Endothelial cell of umbilical vein (primary cell): ENCODE results near the gene CANT1. TPM values are rescaled to one million over a fixed set of nuclear protein-coding genes. Genes with fewer than 3 reads are reported as not detected.

Experiments
- BruUV-seq: library from RNA; stranded (reverse); fragments of 400-500 nt; replicated peaks from 2 replicates; lab custom pipeline; 2021; lab: Mats Ljungman, UMichigan
- CTCF ChIA-PET: fragments of 300-600, 350-600 bp; sonication (Branson Sonifier 250); formaldehyde crosslinking; loops from one replicate; lab custom pipeline; 2021; ENCODE audit warnings: antibody characterized with exemption, inconsistent platforms; lab: Charles Lee
- POLR2A ChIA-PET: fragments of 300-600, 350-600 bp; sonication (Branson Sonifier 250); formaldehyde crosslinking; loops from one replicate; lab custom pipeline; 2021; ENCODE audit warnings: antibody characterized with exemption, inconsistent platforms; lab: Charles Lee
- DNase-seq: peaks from one replicate; pipeline ENCODE4 v3.0.0-alpha.2; 2011; ENCODE audit warnings: low read depth, low spot score
- FAIRE-seq: peaks from 2 replicates; lab custom pipeline; 2011; peaks lifted over from hg19 to GRCh38; lab: Jason Lieb, UNC
- H2AFZ ChIP-seq: 2 replicates; pipeline ENCODE4 v1.6.0; 2012; ENCODE audit warnings: low read depth, low read length, control low read depth, inconsistent platforms
- H3K27ac ChIP-seq: 2 replicates; pipeline ENCODE4 v1.5.1; 2011; ENCODE audit warnings: low read depth, mild to moderate bottlenecking, control low read depth, low read length, moderate library complexity; ENCODE audit not compliant: insufficient read depth
- H3K27me3 ChIP-seq, 2 experiments: 2 replicates each; pipeline versions ENCODE4 v1.6.0 to v1.6.1; 2011; ENCODE audit warnings: low read length in 2 of 2, mixed read lengths in 1 of 2; ENCODE audit not compliant: control insufficient read depth in 2 of 2, insufficient read depth in 2 of 2
- H3K36me3 ChIP-seq, 2 experiments: 2 replicates in 1 of 2; 3 replicates in 1 of 2; pipeline ENCODE4 v1.5.1; 2011; ENCODE audit warnings: low read length in 2 of 2, mild to moderate bottlenecking in 1 of 2, moderate library complexity in 1 of 2; ENCODE audit not compliant: control insufficient read depth in 2 of 2, insufficient read depth in 2 of 2; ENCODE audit errors: extremely low read depth in 1 of 2
- H3K4me1 ChIP-seq: 3 replicates; pipeline ENCODE4 v1.5.1; 2011; ENCODE audit warnings: mild to moderate bottlenecking, low read length; ENCODE audit not compliant: control insufficient read depth, insufficient read depth; ENCODE audit errors: extremely low read depth
- H3K4me2 ChIP-seq: 2 replicates; pipeline ENCODE4 v1.6.1; 2011; ENCODE audit warnings: low read length, control low read depth, mixed read lengths; ENCODE audit not compliant: insufficient read depth
- H3K4me3 ChIP-seq, 3 experiments: fragments of 200-600 bp in 1 of 3; sonication (generic), shearing (Covaris generic) in 1 of 3; replicated peaks in 1 of 3; 2 replicates each; pipeline ENCODE4 v1.5.1; 2011 to 2016; ENCODE audit warnings: control low read depth in 3 of 3, low read length in 3 of 3, mild to moderate bottlenecking in 2 of 3, inconsistent platforms in 1 of 3, low read depth in 1 of 3, moderate library complexity in 1 of 3; ENCODE audit not compliant: insufficient read depth in 1 of 3
- H3K79me2 ChIP-seq: 2 replicates; pipeline ENCODE4 v1.6.0; 2012; ENCODE audit warnings: low read length, inconsistent platforms; ENCODE audit not compliant: control insufficient read depth, insufficient read depth
- H3K9ac ChIP-seq: replicated peaks from 2 replicates; pipeline ENCODE3; 2011; ENCODE audit warnings: low read length, control low read depth; ENCODE audit not compliant: insufficient read depth; ENCODE audit errors: extremely low read depth
- H3K9me1 ChIP-seq: replicated peaks from 3 replicates; pipeline ENCODE4 v1.6.0; 2011; ENCODE audit warnings: mild to moderate bottlenecking, low read length; ENCODE audit not compliant: control insufficient read depth, insufficient read depth; ENCODE audit errors: extremely low read depth
- H3K9me3 ChIP-seq: replicated peaks from 2 replicates; pipeline ENCODE4 v1.5.1; 2012; ENCODE audit warnings: low read length, inconsistent platforms; ENCODE audit not compliant: control insufficient read depth, insufficient read depth
- H4K20me1 ChIP-seq: replicated peaks from 2 replicates; pipeline ENCODE3; 2011; ENCODE audit warnings: mild to moderate bottlenecking, low read length; ENCODE audit not compliant: control insufficient read depth, insufficient read depth; ENCODE audit errors: extremely low read depth
- CTCF ChIP-seq, 2 donors: IDR thresholded peaks; 1 replicate in 1 of 2; 2 replicates in 1 of 2; pipeline ENCODE4 v1.5.1; 2011; ENCODE audit warnings: low read length in 2 of 2, mild to moderate bottlenecking in 2 of 2, moderate library complexity in 2 of 2, control low read depth in 1 of 2, inconsistent platforms in 1 of 2, low read depth in 1 of 2; ENCODE audit not compliant: insufficient read depth in 1 of 2; ENCODE audit errors: extremely low read depth in 1 of 2
- EZH2 ChIP-seq: IDR thresholded peaks from 2 replicates; pipeline ENCODE4 v1.6.1; 2012; ENCODE audit warnings: borderline replicate concordance, low read depth, mild to moderate bottlenecking, moderate library complexity, low read length, inconsistent platforms; ENCODE audit not compliant: severe bottlenecking
- FOS ChIP-seq: IDR thresholded peaks from 2 replicates; pipeline ENCODE4 v1.6.1; 2011; ENCODE audit warnings: mild to moderate bottlenecking, low read length, moderate library complexity, borderline replicate concordance; ENCODE audit not compliant: insufficient read depth
- GATA2 ChIP-seq: IDR thresholded peaks from 2 replicates; pipeline ENCODE4 v1.7.0; 2011; ENCODE audit warnings: low read depth, mild to moderate bottlenecking, moderate library complexity, mixed read lengths, low read length; ENCODE audit not compliant: insufficient read length, insufficient read depth
- JUN ChIP-seq: IDR thresholded peaks from 2 replicates; pipeline ENCODE4 v1.6.1; 2011; ENCODE audit warnings: borderline replicate concordance, low read depth; ENCODE audit not compliant: insufficient read length, insufficient read depth
- MAX ChIP-seq: IDR thresholded peaks from 2 replicates; pipeline ENCODE4 v1.6.1; 2011; ENCODE audit not compliant: insufficient read depth, insufficient read length
- MYC ChIP-seq: IDR thresholded peaks from one replicate; pipeline ENCODE4 v1.6.1; 2011; ENCODE audit warnings: mild to moderate bottlenecking, low read depth, low read length
- POLR2A ChIP-seq: IDR thresholded peaks from 2 replicates; pipeline ENCODE4 v1.6.1; 2012; ENCODE audit warnings: low read depth, mild to moderate bottlenecking, control low read depth, low read length
- POLR2AphosphoS5 ChIP-seq: IDR thresholded peaks from 2 replicates; pipeline ENCODE4 v1.6.1; 2012; ENCODE audit warnings: low read depth, mild to moderate bottlenecking, control low read depth, low read length, moderate library complexity; ENCODE audit not compliant: insufficient read depth
- dilution Hi-C: fragments of 300-500 bp; cut with MboI; formaldehyde crosslinking; loops from one replicate; pipeline ENCODE4 v1.15.0; 2019; ENCODE audit warnings: low sequenced_read_pairs; ENCODE audit not compliant: extremely low pct_ligation_motif_present
- intact Hi-C: fragments of 100-400 bp; cut with micrococcal nuclease; formaldehyde crosslinking; loops from one replicate; pipeline ENCODE4 v1.10.0; 2022
- polyA plus RNA-seq, 4 experiments: library from polyadenylated mRNA; depleted of rRNA in 3 of 4; stranded (reverse) in 3 of 4; unstranded in 1 of 4; fragments of >200 nt; gene quantifications; 2 replicates each; pipeline versions ENCODE4 v1.2.1 to v1.2.3, GENCODE V29; 2011 to 2012; ENCODE audit warnings: missing spikeins in 1 of 4
- total RNA-seq: library from RNA; stranded (reverse); gene quantifications from 2 replicates; pipeline ENCODE4 v1.2.3, GENCODE V29; 2021

The CANT1 gene
- total and polyA plus RNA-seq, 2 donors (not counting 3 experiments of a cell fraction or from before 2014, with no cell fraction given), result 85.0 to 93.6 TPM

- no peak overlapping the region for H3K4me3 ChIP-seq
- intact Hi-C loops (no loop called here), dilution Hi-C loops (no loop called here)
- POLR2A ChIA-PET, result no interaction called here
- H3K79me2 ChIP-seq, result no peaks in the 10 kb centered on the region
- no peak overlapping the region for H3K4me2 ChIP-seq
- H4K20me1 ChIP-seq, result no peaks in the 10 kb centered on the region
- no TSS peak for BruUV-seq
- no peaks in the 10 kb centered on the region for H3K9me3 ChIP-seq
- CTCF ChIA-PET, result interaction anchor here (0.7 to 3.3 kb wide), 3 partner anchors 36 to 346 kb away, joined by 3 to 16 read pairs (median 4); no protein-coding TSS in a partner anchor
- H3K27me3 ChIP-seq, result no peaks in the 10 kb centered on the region
- TF ChIP-seq MYC, result no peak
- no peak for TF ChIP-seq JUN
- TF ChIP-seq FOS, result no peak
- TF ChIP-seq POLR2A, result no peak
- no peak for TF ChIP-seq EZH2
- no peak for TF ChIP-seq CTCF (IDR thresholded peaks at IDR 0.05; ENCODE audit: extremely low read depth in 1 of 2, insufficient read depth in 1 of 2, low read depth in 1 of 2, low read length in 2 of 2)
- TF ChIP-seq GATA2, result no peak
- no peak for TF ChIP-seq MAX
- TF ChIP-seq POLR2AphosphoS5, result no peak
- no peak for FAIRE-seq
- no peaks in the 10 kb centered on the region for H3K36me3 ChIP-seq
- DNase-seq, result no peak
- H3K27ac ChIP-seq, result no peak overlapping the region
- H2AFZ ChIP-seq, result no peak overlapping the region
- H3K9ac ChIP-seq, result no peak overlapping the region
- H3K4me1 ChIP-seq, result no peaks in the 10 kb centered on the region
- no peaks in the 10 kb centered on the region for H3K9me1 ChIP-seq
Observed at GRCh38 chr17:79047291-79047920, 37.8 kb upstream of the CANT1 start.
